Mucosa of stomach (tissue), 1 donor: Measurements from ENCODE around the gene LRRC34.

ENCODE experiments used
- H3K27me3 ChIP-seq: one replicate; pipeline ENCODE4 v1.7.0; 2013; ENCODE audit warnings: mild to moderate bottlenecking, low read length; ENCODE audit not compliant: control insufficient read depth, insufficient read depth
- H3K36me3 ChIP-seq: one replicate; pipeline ENCODE4 v1.7.0; 2013; ENCODE audit warnings: low read length; ENCODE audit not compliant: control insufficient read depth, insufficient read depth
- H3K4me1 ChIP-seq: one replicate; pipeline ENCODE4 v1.7.0; 2013; ENCODE audit warnings: mild to moderate bottlenecking, low read length; ENCODE audit not compliant: control insufficient read depth, insufficient read depth
- H3K4me3 ChIP-seq: one replicate; pipeline ENCODE4 v1.7.0; 2013; ENCODE audit warnings: low read length
- H3K9ac ChIP-seq: one replicate; pipeline ENCODE4 v1.7.0; 2013; ENCODE audit warnings: mild to moderate bottlenecking, low read length, moderate library complexity
- H3K9me3 ChIP-seq: one replicate; pipeline ENCODE4 v1.7.0; 2013; ENCODE audit warnings: mild to moderate bottlenecking, low read length, moderate library complexity; ENCODE audit not compliant: control insufficient read depth
- donor health status: Pancreatic carcinoma.

Gene LRRC34

DNA sequence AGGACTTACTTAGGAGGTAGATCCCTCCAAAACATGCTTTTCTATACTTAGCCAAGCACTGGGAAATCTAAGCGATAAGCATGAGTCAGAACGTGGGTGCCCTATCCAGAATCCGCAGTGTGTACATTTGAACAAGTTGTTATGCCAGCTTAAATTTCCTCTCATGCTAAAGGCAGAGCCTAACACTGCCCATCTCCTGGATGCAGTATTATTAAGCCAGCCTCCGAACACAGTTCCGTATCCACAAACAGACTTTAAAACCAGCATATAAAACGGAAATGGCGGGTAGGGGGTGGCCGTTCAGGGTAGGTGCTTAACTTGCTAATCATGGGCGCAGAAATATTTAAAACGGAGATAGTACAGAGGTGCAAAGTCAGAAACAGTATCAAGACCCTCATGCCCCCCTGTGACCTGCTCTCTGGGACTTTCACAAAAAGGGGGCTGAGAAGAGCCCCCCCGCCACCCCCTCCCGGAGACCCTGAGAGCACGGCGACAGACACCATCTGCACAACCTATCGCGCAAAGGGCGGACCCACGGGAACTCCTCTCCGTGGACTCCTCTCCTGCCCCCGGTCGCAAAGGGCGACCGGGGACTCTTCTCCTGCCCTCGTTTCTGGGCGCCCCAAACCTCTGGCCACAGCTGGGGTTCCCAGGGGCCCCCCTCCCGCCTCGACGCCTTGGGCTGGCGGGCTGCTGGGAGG is 923 bp downstream of the LRRC34 start:
- peaks cover 18% of the 10 kb centered on the region for H3K4me1 ChIP-seq
- no peaks in the 10 kb centered on the region for H3K36me3 ChIP-seq
- H3K4me3 ChIP-seq: peak overlapping the region; percentile 73
- peak overlapping the region; percentile 52 for H3K9ac ChIP-seq
- H3K27me3 ChIP-seq: no peaks in the 10 kb centered on the region
- no peaks in the 10 kb centered on the region for H3K9me3 ChIP-seq

DNA sequence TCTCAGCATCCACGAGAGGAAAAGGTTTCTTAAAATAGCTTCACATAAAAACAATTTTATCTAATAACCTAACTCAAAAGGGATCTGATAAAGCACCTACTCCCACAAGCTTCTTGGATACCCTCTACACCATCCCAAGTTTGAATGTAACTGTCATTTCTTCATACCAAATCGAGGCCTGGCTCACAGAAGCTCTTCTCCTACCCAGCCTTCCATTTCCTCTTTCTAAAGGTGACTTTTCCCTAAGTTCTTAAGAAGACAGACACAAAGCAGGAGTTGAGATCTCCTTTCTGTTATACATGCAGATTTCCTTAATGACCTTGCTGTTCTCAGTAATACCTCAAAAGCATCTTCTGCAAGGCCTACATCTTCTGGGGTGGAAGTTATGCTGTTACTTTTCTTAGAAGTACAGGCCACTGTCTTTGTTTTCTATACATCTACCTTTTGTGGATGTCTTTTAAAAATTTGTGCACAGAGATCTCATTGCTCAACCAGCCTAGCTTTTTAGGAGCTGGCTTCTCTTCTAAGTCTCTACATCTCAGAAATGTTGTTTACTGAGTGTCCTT is 3.4 kb downstream of the LRRC34 start:
- no peaks in the 10 kb centered on the region for H3K36me3 ChIP-seq
- no peaks in the 10 kb centered on the region for H3K9me3 ChIP-seq
- no peak overlapping the region for H3K9ac ChIP-seq
- H3K4me1 ChIP-seq: peaks cover 18% of the 10 kb centered on the region
- H3K27me3 ChIP-seq: no peaks in the 10 kb centered on the region
- no peak overlapping the region for H3K4me3 ChIP-seq

DNA sequence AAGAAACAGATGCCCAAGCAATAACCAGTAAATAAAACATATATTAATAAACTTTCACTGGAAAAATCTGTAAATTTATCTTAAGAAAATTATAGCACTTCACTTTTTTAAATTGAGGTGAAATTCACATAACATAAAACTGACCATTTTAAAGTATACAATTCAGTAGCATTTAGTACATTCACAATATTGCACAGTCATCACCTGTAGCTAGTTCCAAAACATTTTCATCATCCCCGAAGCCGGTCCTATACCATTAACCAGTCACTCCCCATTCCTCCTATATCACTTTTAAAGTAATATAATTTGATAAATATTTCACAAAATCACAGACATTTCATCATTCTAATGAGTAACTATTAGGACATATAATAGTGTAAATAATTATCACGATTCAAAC is 8.0 kb downstream of the LRRC34 start:
- Histone ChIP-seq H3K27me3 (no peaks in the 10 kb centered on the region), H3K9me3 (no peaks in the 10 kb centered on the region), H3K9ac (no peak overlapping the region), H3K36me3 (no peaks in the 10 kb centered on the region), H3K4me3 (no peak overlapping the region), H3K4me1 (no peaks in the 10 kb centered on the region)

DNA sequence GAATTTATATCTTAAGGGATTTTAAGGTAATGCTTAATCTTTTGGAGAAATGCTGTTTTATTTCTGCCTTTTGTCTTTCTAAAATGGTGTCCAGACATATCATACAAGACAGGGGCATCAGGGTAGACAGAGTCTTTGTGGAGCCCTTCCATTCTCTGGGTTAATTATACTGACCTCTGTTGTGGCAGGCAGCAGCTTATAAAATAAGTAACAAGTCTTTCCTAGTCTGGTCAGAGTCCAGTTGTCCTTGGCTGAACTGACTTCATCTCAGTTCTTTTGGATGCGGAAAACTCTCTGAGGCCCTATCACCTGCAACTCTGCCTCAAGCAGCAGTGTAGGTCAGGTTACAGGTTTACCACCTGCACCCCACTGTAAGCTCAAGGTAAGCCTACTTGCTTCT is 20.3 kb downstream of the LRRC34 start:
- Histone ChIP-seq H3K9me3 (no peaks in the 10 kb centered on the region), H3K27me3 (no peaks in the 10 kb centered on the region), H3K36me3 (no peaks in the 10 kb centered on the region), H3K4me1 (no peaks in the 10 kb centered on the region), H3K4me3 (no peak overlapping the region), H3K9ac (no peak overlapping the region)

DNA sequence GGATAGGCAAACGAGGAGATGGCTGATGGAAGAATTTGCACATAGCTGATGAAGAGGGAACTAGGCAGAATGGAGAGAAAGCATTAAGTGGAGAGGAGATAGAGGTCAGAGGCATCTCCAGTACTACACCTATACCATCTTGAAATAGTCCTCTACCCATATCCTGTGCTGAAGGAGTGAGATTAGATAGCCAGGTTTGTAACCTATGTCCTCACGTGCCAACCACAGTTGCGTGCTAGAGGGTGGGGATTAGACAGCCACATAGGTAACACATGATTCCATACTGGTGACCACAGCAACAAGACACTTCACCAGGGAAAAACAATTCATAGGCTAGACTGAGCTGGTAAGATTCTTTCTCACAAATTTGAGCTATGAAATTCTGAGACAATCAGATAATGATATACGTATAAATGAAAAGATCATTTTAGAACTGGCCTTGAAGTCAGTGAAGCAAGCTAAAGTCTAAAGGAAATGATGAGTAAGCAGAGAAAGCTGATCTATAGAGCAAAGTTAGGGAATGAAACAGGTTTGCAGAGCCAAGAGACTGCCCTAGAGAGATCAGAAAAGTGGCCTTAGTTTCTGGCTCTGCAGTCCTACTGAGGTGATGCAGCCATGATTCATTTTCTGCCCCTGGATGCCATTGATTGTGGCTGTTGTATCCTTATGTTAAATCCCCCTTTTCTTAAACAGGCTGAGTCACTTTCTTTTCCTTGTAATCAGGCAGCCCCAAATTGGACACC is 21.8 kb downstream of the LRRC34 start:
- H3K9me3 ChIP-seq: no peaks in the 10 kb centered on the region
- no peaks in the 10 kb centered on the region for H3K27me3 ChIP-seq
- no peaks in the 10 kb centered on the region for H3K36me3 ChIP-seq
- no peak overlapping the region for H3K4me3 ChIP-seq
- H3K4me1 ChIP-seq: no peaks in the 10 kb centered on the region
- no peak overlapping the region for H3K9ac ChIP-seq

DNA sequence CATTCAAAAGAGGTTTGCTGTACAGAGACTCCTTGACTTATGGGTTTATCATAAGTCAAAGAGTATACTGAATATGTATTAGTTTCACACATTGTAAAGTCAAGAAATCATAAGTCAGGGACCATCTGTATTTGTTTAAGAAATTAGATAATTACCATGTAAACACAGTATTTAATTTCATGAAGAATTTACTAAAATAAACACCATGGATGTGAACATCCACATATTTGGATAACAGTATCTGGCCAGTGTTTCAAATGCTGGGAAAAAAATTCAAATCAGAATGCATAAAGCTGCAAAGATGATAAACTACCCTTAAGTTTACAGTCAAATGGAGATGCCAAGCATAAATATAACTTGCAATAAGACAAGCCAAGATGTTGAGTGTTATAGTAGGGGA is 22.5 kb downstream of the LRRC34 start:
- H3K4me3 ChIP-seq: no peak overlapping the region
- no peak overlapping the region for H3K9ac ChIP-seq
- H3K4me1 ChIP-seq: no peaks in the 10 kb centered on the region
- H3K27me3 ChIP-seq: no peaks in the 10 kb centered on the region
- no peaks in the 10 kb centered on the region for H3K36me3 ChIP-seq
- H3K9me3 ChIP-seq: no peaks in the 10 kb centered on the region

DNA sequence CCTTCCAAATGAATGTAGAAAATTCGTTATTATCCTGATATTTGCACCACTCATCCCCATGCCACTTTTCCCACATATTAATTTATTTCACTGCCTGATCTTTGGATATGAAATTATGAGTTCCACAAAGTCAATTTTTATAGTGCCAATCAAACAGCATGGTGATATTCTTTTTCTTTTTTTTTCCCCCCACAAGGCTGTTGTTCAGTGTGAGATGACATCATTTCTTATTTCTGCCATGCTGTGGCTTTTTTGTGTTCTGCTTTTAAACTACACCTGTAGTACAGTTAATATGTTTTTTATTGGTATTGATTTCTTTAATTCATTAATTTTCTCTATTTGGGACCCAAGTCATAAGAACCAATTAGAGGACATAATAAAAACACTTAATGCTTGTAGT is 24.9 kb downstream of the LRRC34 start:
- Histone ChIP-seq H3K4me3 (no peak overlapping the region), H3K4me1 (no peaks in the 10 kb centered on the region), H3K9me3 (no peaks in the 10 kb centered on the region), H3K9ac (no peak overlapping the region), H3K27me3 (no peaks in the 10 kb centered on the region), H3K36me3 (no peaks in the 10 kb centered on the region)

DNA sequence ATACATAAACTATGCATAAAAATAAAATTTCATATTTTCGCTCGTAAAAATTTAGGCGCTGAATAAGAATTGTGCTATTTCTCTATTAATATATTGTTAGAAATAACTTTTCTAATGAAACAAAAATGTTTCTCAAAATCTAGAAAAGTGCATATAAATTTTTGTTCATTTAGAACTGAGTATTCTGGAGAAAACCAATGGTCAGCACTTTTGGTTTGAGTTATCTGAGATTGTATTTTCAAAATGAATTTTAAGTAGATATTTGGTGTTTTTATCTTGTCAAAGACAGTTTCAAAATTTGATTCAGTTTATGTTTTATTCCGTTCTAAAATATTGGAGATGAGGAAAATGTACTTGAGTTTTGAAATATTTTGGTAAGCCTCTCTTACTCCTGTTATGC is 25.6 kb downstream of the LRRC34 start:
- Histone ChIP-seq H3K4me3 (no peak overlapping the region), H3K4me1 (no peaks in the 10 kb centered on the region), H3K9me3 (no peaks in the 10 kb centered on the region), H3K27me3 (no peaks in the 10 kb centered on the region), H3K36me3 (no peaks in the 10 kb centered on the region), H3K9ac (no peak overlapping the region)

DNA sequence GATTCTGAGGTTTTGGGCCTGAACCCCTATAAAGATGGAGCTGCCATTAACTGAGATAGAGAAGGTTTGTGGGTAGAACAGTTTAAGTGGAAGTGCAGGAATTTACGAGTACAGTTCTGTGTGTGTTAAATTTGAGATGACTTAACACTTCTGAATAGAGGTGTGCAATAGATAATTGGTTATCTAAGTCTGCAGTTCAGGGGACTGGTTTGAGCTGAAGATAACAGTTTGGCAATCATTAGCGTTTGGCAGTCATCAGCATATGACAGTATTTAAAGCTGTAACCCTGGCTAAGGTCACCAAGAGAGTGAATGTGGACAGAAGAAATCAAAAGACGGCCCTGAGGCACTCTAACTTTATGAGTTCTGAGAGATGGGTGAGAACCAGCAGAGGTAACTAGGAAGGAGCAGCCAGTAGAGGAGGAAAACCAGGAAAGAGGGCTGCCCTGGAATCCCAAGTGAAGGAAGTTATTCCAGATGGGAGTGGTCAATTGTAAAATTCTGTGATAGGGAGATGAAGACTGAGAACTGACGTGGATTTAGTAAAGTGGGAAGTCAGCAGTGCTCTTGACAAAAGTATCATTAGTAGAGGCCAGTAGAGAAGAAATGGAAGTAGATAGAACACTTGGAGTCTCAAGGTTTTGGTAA is 31.4 kb downstream of the LRRC34 start:
- Histone ChIP-seq H3K27me3 (no peaks in the 10 kb centered on the region), H3K4me3 (no peak overlapping the region), H3K9me3 (no peaks in the 10 kb centered on the region), H3K4me1 (peaks cover 7% of the 10 kb centered on the region), H3K36me3 (peaks cover 9% of the 10 kb centered on the region), H3K9ac (no peak overlapping the region)

DNA sequence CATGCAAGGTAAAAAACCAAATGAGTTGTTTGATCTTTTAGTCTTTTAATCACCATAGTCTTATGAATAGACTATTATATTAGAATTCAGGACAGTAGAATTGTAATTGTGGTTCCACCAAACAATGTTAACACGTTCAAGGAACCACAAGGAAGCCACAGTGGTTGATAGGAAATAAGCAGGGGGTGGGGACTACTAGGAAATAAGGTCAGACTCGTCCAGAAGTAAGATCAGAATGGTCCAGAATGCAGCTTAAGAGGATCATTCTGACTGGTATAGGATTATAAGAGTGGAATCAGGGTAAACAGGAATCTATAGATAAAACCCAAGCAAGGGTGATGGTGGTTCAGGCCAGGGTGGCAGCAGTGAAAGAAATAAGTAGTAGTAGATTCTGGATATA is 32.0 kb downstream of the LRRC34 start:
- H3K27me3 ChIP-seq: no peaks in the 10 kb centered on the region
- H3K9ac ChIP-seq: no peak overlapping the region
- peaks cover 9% of the 10 kb centered on the region for H3K36me3 ChIP-seq
- peaks cover 7% of the 10 kb centered on the region for H3K4me1 ChIP-seq
- no peak overlapping the region for H3K4me3 ChIP-seq
- no peaks in the 10 kb centered on the region for H3K9me3 ChIP-seq

DNA sequence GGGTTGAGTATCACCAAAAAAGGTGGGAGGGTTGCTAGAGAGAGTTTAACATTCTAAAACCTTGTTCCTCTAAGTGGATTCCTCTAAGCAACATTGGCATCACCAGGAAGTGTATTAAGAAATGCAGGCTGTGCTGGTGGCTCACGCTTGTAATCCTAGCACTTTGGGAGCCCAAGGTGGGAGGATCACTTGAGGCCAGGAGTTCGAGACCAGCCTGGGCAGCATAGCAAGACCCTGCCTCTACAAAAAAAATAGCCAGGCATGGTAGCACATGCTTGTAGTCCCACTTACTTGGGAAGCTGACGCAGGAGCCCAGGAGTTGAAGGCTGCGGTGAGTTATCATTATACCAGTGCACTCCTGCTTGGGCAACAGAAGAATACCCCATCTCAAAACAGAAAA is 34.9 kb downstream of the LRRC34 start:
- H3K9ac ChIP-seq: no peak overlapping the region
- no peak overlapping the region for H3K4me3 ChIP-seq
- peaks cover 24% of the 10 kb centered on the region for H3K4me1 ChIP-seq
- no peaks in the 10 kb centered on the region for H3K9me3 ChIP-seq
- no peaks in the 10 kb centered on the region for H3K27me3 ChIP-seq
- peaks cover 9% of the 10 kb centered on the region for H3K36me3 ChIP-seq

DNA sequence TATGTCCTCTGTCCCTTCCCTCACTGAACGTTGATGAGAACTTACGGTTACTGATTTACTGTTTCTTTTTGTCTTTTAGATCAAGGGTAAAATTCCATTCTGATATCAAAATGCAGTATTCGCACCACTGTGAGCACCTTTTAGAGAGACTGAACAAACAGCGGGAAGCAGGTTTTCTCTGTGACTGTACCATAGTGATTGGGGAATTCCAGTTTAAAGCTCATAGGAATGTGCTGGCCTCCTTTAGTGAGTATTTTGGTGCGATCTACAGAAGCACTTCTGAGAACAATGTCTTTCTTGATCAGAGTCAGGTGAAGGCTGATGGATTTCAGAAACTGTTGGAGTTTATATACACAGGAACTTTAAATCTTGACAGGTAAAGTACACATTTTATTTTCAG is 38.5 kb downstream of the LRRC34 start:
- Histone ChIP-seq H3K4me1 (peaks cover 24% of the 10 kb centered on the region), H3K9ac (peak overlapping the region; percentile 98), H3K4me3 (peak overlapping the region; percentile 81), H3K36me3 (peaks cover 7% of the 10 kb centered on the region), H3K9me3 (no peaks in the 10 kb centered on the region), H3K27me3 (no peaks in the 10 kb centered on the region)
